CD14-positive monocyte (primary cell): ENCODE measurements around the gene C1QL1. TPM values are rescaled to one million over a fixed set of nuclear protein-coding genes. Genes with fewer than 3 reads are reported as not detected.

Source experiments
- DNase-seq, 3 donors: peaks; one replicate each; pipeline ENCODE4 v3.0.0-alpha.2; 2011 to 2022
- H2AFZ ChIP-seq: 2 replicates; pipeline ENCODE4 v1.6.0; 2012; ENCODE audit warnings: mild to moderate bottlenecking, low read depth, low read length, inconsistent platforms; ENCODE audit not compliant: insufficient read depth, poor library complexity, severe bottlenecking
- H3K27ac ChIP-seq, 2 donors: 1 replicate in 1 of 2; 2 replicates in 1 of 2; pipeline ENCODE4 v1.5.1; 2012 to 2013; ENCODE audit warnings: low read length in 2 of 2, control low read depth in 1 of 2, inconsistent platforms in 1 of 2, low read depth in 1 of 2, mild to moderate bottlenecking in 1 of 2
- H3K27me3 ChIP-seq, 2 donors: one replicate each; pipeline versions ENCODE4 v1.6.0 to v1.6.1; 2011 to 2013; ENCODE audit warnings: low read length in 2 of 2; ENCODE audit not compliant: control insufficient read depth in 2 of 2, insufficient read depth in 2 of 2
- H3K36me3 ChIP-seq, 2 donors: replicated peaks in 1 of 2; 1 replicate in 1 of 2; 2 replicates in 1 of 2; pipeline versions ENCODE4 v1.5.1 to v1.6.1; 2012 to 2013; ENCODE audit warnings: low read length in 2 of 2, control low read depth in 1 of 2, inconsistent platforms in 1 of 2, mild to moderate bottlenecking in 1 of 2; ENCODE audit not compliant: insufficient read depth in 2 of 2, control insufficient read depth in 1 of 2
- H3K4me1 ChIP-seq, 2 donors: 1 replicate in 1 of 2; 2 replicates in 1 of 2; pipeline versions ENCODE4 v1.5.1 to v1.6.1; 2012 to 2013; ENCODE audit warnings: low read length in 2 of 2, control low read depth in 1 of 2, inconsistent platforms in 1 of 2, mild to moderate bottlenecking in 1 of 2, moderate library complexity in 1 of 2; ENCODE audit not compliant: insufficient read depth in 2 of 2, control insufficient read depth in 1 of 2
- H3K4me2 ChIP-seq: replicated peaks from 2 replicates; pipeline ENCODE3; 2012; ENCODE audit warnings: low read length, moderate library complexity, mild to moderate bottlenecking; ENCODE audit not compliant: poor library complexity, severe bottlenecking; ENCODE audit errors: extremely low read depth
- H3K4me3 ChIP-seq, 3 experiments: fragments of 200-600 bp in 1 of 3; sonication (generic) in 1 of 3; replicated peaks in 1 of 3; 1 replicate in 2 of 3; 2 replicates in 1 of 3; pipeline ENCODE4 v1.5.1; 2011 to 2013; ENCODE audit warnings: low read length in 3 of 3, mild to moderate bottlenecking in 3 of 3, control low read depth in 2 of 3, low read depth in 2 of 3, inconsistent platforms in 1 of 3, moderate library complexity in 1 of 3
- H3K79me2 ChIP-seq: 2 replicates; pipeline ENCODE4 v1.6.0; 2012; ENCODE audit warnings: mild to moderate bottlenecking, control low read depth, inconsistent platforms, low read length, moderate library complexity; ENCODE audit not compliant: insufficient read depth
- H3K9ac ChIP-seq: 2 replicates; pipeline ENCODE4 v1.6.0; 2017; ENCODE audit warnings: low read length, mild to moderate bottlenecking; ENCODE audit not compliant: insufficient read depth, poor library complexity, severe bottlenecking
- H3K9me3 ChIP-seq, 2 donors: replicated peaks in 1 of 2; 1 replicate in 1 of 2; 2 replicates in 1 of 2; pipeline versions ENCODE4 v1.5.1 to v1.6.1; 2012 to 2013; ENCODE audit warnings: low read length in 2 of 2, control low read depth in 1 of 2; ENCODE audit not compliant: control insufficient read depth in 1 of 2, insufficient read depth in 1 of 2
- H4K20me1 ChIP-seq: 2 replicates; pipeline ENCODE4 v1.6.0; 2012; ENCODE audit warnings: mild to moderate bottlenecking, low read length, control low read depth, moderate library complexity; ENCODE audit not compliant: insufficient read depth
- H3K27ac Mint-ChIP-seq, 7 donors: one replicate each; pipeline ENCODE4 v1.8.0; 2020; ENCODE audit warnings: mild to moderate bottlenecking in 7 of 7, mixed read lengths in 7 of 7, moderate library complexity in 6 of 7, inconsistent platforms in 2 of 7
- H3K27me3 Mint-ChIP-seq, 3 donors: one replicate each; pipeline ENCODE4 v1.8.0; 2021 to 2022; ENCODE audit warnings: low read depth in 3 of 3, mild to moderate bottlenecking in 3 of 3, mixed read lengths in 3 of 3, moderate library complexity in 3 of 3, inconsistent platforms in 1 of 3
- H3K36me3 Mint-ChIP-seq, 2 donors: one replicate each; pipeline ENCODE4 v1.8.0; 2020; ENCODE audit warnings: mixed read lengths in 2 of 2, inconsistent platforms in 1 of 2, mild to moderate bottlenecking in 1 of 2
- H3K4me1 Mint-ChIP-seq: one replicate; pipeline ENCODE4 v1.8.0; 2020; ENCODE audit warnings: mild to moderate bottlenecking, mixed read lengths
- H3K4me3 Mint-ChIP-seq, 2 donors: one replicate each; pipeline ENCODE4 v1.8.0; 2020; ENCODE audit warnings: mild to moderate bottlenecking in 2 of 2, mixed read lengths in 2 of 2, moderate library complexity in 1 of 2
- H3K9me3 Mint-ChIP-seq, 7 donors: one replicate each; pipeline ENCODE4 v1.8.0; 2020 to 2022; ENCODE audit warnings: mixed read lengths in 7 of 7, mild to moderate bottlenecking in 6 of 7, moderate library complexity in 6 of 7, inconsistent platforms in 2 of 7
- WGBS: methylation state at CpG from one replicate; pipeline ENCODE4 v1.1.5; 2013; ENCODE audit warnings: missing lambda C conversion rate; ENCODE audit not compliant: insufficient coverage; 5-methylcytosine and 5-hydroxymethylcytosine counted together
- intact Hi-C, 2 donors: fragments of 100-400 bp; cut with micrococcal nuclease; formaldehyde crosslinking; loops; one replicate each; pipeline versions ENCODE4 v1.15.0 to v1.15.1; 2023
- polyA plus RNA-seq, 3 donors: library from polyadenylated mRNA; depleted of rRNA in 1 of 3; unstranded in 2 of 3; stranded (reverse) in 1 of 3; fragments of 300-500 nt in 2 of 3; fragments of >200 nt in 1 of 3; fragmentation: Illumina TruSeq in 2 of 3; gene quantifications; 1 replicate in 2 of 3; 2 replicates in 1 of 3; pipeline ENCODE4 v1.2.3, GENCODE V29; 2012 to 2021
- TF ChIP-seq, protein P1 (sequence below): fragments of 200-600 bp; IDR thresholded peaks from one replicate; pipeline ENCODE4 v1.8.0; 2022; ENCODE audit warnings: antibody characterized with exemption, mild to moderate bottlenecking

C1QL1 gene
- polyA plus RNA-seq, 3 donors, result not detected

DNA sequence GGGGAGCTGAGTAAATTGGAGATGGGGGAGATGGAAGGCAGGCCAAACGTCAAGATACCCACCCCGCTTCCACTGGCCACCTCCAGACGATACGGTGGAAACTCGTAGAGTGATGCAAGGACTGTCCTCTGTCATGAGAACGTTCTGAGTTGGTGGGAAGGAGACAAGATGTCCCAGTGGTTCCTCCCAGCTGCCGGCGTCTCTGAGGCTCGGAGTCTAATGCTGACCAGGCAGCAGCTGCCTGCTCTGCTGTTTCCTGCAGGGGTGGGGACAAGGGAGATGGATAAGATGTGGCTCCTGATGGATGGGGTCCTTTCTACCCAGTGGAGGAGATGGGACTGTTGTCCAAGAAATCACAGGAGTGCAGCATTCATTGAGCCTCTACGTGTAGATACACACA, 28.2 kb upstream of the C1QL1 start:
- TF ChIP-seq, protein P1, sequence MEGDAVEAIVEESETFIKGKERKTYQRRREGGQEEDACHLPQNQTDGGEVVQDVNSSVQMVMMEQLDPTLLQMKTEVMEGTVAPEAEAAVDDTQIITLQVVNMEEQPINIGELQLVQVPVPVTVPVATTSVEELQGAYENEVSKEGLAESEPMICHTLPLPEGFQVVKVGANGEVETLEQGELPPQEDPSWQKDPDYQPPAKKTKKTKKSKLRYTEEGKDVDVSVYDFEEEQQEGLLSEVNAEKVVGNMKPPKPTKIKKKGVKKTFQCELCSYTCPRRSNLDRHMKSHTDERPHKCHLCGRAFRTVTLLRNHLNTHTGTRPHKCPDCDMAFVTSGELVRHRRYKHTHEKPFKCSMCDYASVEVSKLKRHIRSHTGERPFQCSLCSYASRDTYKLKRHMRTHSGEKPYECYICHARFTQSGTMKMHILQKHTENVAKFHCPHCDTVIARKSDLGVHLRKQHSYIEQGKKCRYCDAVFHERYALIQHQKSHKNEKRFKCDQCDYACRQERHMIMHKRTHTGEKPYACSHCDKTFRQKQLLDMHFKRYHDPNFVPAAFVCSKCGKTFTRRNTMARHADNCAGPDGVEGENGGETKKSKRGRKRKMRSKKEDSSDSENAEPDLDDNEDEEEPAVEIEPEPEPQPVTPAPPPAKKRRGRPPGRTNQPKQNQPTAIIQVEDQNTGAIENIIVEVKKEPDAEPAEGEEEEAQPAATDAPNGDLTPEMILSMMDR, result no peak
- Mint-ChIP-seq H3K27me3 (peaks cover 14 to 35% (median 14%) of the 10 kb centered on the region in 3 donors), H3K4me3 (peak overlapping the region in 1 of 2 donors; percentile 5), H3K4me1 (no peaks in the 10 kb centered on the region), H3K9me3 (peaks cover 0 to 16% (median 12%) of the 10 kb centered on the region in 7 donors), H3K36me3 (no peaks in the 10 kb centered on the region), H3K27ac (no peak overlapping the region)
- Histone ChIP-seq H3K9me3 (no peaks in the 10 kb centered on the region), H3K4me1 (no peaks in the 10 kb centered on the region), H3K9ac (no peak overlapping the region), H2AFZ (no peak overlapping the region), H3K4me2 (no peak overlapping the region), H3K27me3 (no peaks in the 10 kb centered on the region), H3K27ac (no peak overlapping the region), H3K79me2 (no peaks in the 10 kb centered on the region), H3K4me3 (no peak overlapping the region), H4K20me1 (no peaks in the 10 kb centered on the region), H3K36me3 (no peaks in the 10 kb centered on the region)
- intact Hi-C loops, result no loop called here
- no peak for DNase-seq
- WGBS, result 79% methylated on average over 9 of the region's 10 CpGs

DNA sequence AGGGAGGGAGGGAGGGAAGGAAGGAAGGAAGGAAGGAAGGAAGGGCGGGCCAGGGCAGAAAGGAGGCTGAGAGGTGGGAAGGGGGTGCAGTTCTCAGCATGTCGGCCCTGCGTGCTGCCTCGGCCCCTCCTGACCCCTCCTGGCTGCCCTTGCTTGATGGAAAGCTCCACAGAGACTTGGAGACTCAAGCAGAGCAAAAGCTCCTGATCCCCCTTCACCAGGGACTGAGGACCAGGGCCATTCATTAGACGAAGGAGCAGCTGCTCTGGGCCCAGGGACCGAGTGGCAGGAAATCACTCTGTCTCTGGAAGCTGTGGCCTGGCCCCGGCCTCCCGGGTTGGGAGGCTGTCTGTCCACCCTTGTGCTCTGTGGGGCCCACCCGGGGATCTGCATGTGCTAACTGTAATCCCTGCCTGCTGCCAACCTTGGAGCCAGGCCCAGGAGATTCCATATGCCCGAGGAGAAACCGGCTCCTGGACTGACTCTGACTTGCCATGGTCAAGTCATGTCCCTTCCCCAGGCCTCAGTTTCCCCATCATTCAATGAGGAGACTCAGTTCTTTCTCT, 27.4 kb upstream of the C1QL1 start:
- H3K4me2 ChIP-seq, result no peak overlapping the region
- H3K27ac Mint-ChIP-seq, result peak overlapping the region in 1 of 7 donors; percentile 65
- intact Hi-C loops, result no loop called here
- no peaks in the 10 kb centered on the region for H3K36me3 ChIP-seq
- no peak overlapping the region for H3K9ac ChIP-seq
- TF ChIP-seq, protein P1, result no peak
- no peak overlapping the region for H3K27ac ChIP-seq
- peaks cover 0 to 16% (median 12%) of the 10 kb centered on the region in 7 donors for H3K9me3 Mint-ChIP-seq
- no peak for DNase-seq
- H4K20me1 ChIP-seq, result no peaks in the 10 kb centered on the region
- H3K27me3 ChIP-seq, result peaks cover 0 to 2% of the 10 kb centered on the region in 2 donors
- H3K4me1 Mint-ChIP-seq, result no peaks in the 10 kb centered on the region
- H3K4me3 Mint-ChIP-seq, result no peak overlapping the region
- H2AFZ ChIP-seq, result no peak overlapping the region
- H3K79me2 ChIP-seq, result no peaks in the 10 kb centered on the region
- WGBS, result 74% methylated on average over 10 of the region's 11 CpGs
- no peaks in the 10 kb centered on the region for H3K36me3 Mint-ChIP-seq
- peaks cover 14 to 40% (median 18%) of the 10 kb centered on the region in 3 donors for H3K27me3 Mint-ChIP-seq
- no peaks in the 10 kb centered on the region for H3K9me3 ChIP-seq
- H3K4me3 ChIP-seq, result no peak overlapping the region
- no peaks in the 10 kb centered on the region for H3K4me1 ChIP-seq
